Stomach (tissue), 4 donors: ENCODE data around the gene ITGB7.

ENCODE experiments used
- EP300 ChIP-seq: sonication (generic); formaldehyde crosslinking; IDR thresholded peaks from one replicate; pipeline ENCODE4 v1.6.1; 2017; ENCODE audit warnings: antibody characterized with exemption
- POLR2A ChIP-seq, 4 donors: fragments of 450-650 bp; IDR thresholded peaks; one replicate each; pipeline ENCODE4 v1.6.1; 2016; ENCODE audit warnings: antibody characterized with exemption in 4 of 4, control low read depth in 2 of 4, mild to moderate bottlenecking in 1 of 4, moderate library complexity in 1 of 4
- TF ChIP-seq, protein P1 (sequence below), 7 experiments: fragments of 450-650 bp in 4 of 7; fragments of 200-600 bp in 3 of 7; sonication (generic) in 3 of 7; IDR thresholded peaks; one replicate each; pipeline ENCODE4 v1.5.1; 2016 to 2019; ENCODE audit warnings: antibody characterized with exemption in 7 of 7, control low read depth in 2 of 7, mild to moderate bottlenecking in 1 of 7

DNA sequence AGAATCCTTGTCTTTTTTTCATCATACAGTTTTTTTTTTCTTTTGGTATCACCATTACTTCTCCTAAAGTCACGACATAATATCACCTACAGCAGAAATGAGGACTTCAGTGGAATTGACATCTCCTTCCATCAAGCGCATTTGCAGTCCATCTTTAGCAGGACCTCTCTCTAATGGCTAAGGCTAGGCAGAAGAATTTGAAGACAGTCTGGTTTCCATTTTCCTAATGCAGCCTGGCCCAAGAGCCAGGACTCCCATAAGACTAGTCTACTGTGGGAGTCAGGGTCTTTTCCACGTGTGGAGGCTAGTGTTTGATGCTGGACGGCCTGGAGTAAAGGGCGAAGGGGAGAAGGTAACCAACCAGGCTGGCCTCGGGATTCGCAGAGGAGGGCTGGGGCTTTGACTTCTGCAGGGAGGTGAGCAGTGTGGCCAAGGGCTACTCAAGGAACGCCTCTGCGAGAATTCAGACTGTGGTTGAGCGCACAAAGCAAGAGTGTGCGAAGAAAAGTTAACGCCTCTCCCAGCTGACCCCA lies 27.3 kb downstream of the ITGB7 start:
- TF ChIP-seq, protein P1, sequence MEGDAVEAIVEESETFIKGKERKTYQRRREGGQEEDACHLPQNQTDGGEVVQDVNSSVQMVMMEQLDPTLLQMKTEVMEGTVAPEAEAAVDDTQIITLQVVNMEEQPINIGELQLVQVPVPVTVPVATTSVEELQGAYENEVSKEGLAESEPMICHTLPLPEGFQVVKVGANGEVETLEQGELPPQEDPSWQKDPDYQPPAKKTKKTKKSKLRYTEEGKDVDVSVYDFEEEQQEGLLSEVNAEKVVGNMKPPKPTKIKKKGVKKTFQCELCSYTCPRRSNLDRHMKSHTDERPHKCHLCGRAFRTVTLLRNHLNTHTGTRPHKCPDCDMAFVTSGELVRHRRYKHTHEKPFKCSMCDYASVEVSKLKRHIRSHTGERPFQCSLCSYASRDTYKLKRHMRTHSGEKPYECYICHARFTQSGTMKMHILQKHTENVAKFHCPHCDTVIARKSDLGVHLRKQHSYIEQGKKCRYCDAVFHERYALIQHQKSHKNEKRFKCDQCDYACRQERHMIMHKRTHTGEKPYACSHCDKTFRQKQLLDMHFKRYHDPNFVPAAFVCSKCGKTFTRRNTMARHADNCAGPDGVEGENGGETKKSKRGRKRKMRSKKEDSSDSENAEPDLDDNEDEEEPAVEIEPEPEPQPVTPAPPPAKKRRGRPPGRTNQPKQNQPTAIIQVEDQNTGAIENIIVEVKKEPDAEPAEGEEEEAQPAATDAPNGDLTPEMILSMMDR (IDR thresholded peaks at IDR 0.05) = no peak
- no peak for TF ChIP-seq POLR2A (IDR thresholded peaks at IDR 0.05)
- no peak for TF ChIP-seq EP300
